Lower leg skin (tissue), 3 donors: Measurements from ENCODE around the gene GTF2E1.

Source experiments
- CTCF ChIP-seq, 3 donors: fragments of 450-650 bp; IDR thresholded peaks; one replicate each; pipeline ENCODE4 v1.5.1; 2016; ENCODE audit warnings: antibody characterized with exemption in 3 of 3, mild to moderate bottlenecking in 3 of 3, moderate library complexity in 2 of 3
- POLR2A ChIP-seq, 2 donors: fragments of 450-650 bp; IDR thresholded peaks; one replicate each; pipeline ENCODE4 v1.6.1; 2016 to 2017; ENCODE audit warnings: antibody characterized with exemption in 2 of 2, mild to moderate bottlenecking in 1 of 2, moderate library complexity in 1 of 2

GRCh38 chr3:120742198-120742848, at the start of gene GTF2E1, which contains the start of gene RABL3:
- TF ChIP-seq CTCF (IDR thresholded peaks at IDR 0.05) = no peak
- no peak for TF ChIP-seq POLR2A (IDR thresholded peaks at IDR 0.05)
